Testis (tissue), 2 donors: ENCODE measurements around the gene CD300C.

Experiments
- POLR2A ChIP-seq: fragments of 450-650 bp; IDR thresholded peaks from one replicate; pipeline ENCODE4 v1.6.1; 2017; ENCODE audit warnings: antibody characterized with exemption, mild to moderate bottlenecking, moderate library complexity
- TF ChIP-seq, protein P1 (sequence below), 3 experiments: fragments of 450-650 bp in 2 of 3; fragments of 200-600 bp in 1 of 3; sonication (generic) in 1 of 3; IDR thresholded peaks; one replicate each; pipeline ENCODE4 v1.5.1; 2016 to 2019; ENCODE audit warnings: antibody characterized with exemption in 3 of 3, mild to moderate bottlenecking in 2 of 3, moderate library complexity in 1 of 3

- TF ChIP-seq, protein P1, sequence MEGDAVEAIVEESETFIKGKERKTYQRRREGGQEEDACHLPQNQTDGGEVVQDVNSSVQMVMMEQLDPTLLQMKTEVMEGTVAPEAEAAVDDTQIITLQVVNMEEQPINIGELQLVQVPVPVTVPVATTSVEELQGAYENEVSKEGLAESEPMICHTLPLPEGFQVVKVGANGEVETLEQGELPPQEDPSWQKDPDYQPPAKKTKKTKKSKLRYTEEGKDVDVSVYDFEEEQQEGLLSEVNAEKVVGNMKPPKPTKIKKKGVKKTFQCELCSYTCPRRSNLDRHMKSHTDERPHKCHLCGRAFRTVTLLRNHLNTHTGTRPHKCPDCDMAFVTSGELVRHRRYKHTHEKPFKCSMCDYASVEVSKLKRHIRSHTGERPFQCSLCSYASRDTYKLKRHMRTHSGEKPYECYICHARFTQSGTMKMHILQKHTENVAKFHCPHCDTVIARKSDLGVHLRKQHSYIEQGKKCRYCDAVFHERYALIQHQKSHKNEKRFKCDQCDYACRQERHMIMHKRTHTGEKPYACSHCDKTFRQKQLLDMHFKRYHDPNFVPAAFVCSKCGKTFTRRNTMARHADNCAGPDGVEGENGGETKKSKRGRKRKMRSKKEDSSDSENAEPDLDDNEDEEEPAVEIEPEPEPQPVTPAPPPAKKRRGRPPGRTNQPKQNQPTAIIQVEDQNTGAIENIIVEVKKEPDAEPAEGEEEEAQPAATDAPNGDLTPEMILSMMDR (IDR thresholded peaks at IDR 0.05): no peak
- no peak for TF ChIP-seq POLR2A
These were observed 31.1 kb downstream of the CD300C start for GRCh38 chr17:74514632-74515334.
